HepG2 (cell line): ENCODE measurements around the gene PIP5KL1. TPM values are rescaled to one million over a fixed set of nuclear protein-coding genes. Genes with fewer than 3 reads are reported as not detected.

ENCODE experiments used
- ATAC-seq: fragments of 200-7000 bp; cut with Tn5 transposase; 3 replicates; pipeline ENCODE4 v1.9.1; 2020; ENCODE audit warnings: mild to moderate bottlenecking, moderate library complexity
- BruUV-seq: library from RNA; stranded (reverse); fragments of 400-500 nt; replicated peaks from 2 replicates; lab custom pipeline; 2021; lab: Mats Ljungman, UMichigan
- CTCF ChIA-PET: fragments of 300-600 bp; formaldehyde crosslinking; extraction: SDS; loops from one replicate; lab custom pipeline; 2021; ENCODE audit warnings: low total read pairs, inconsistent platforms, low intra/inter-chr PET ratio; lab: Yijun Ruan, JAX
- POLR2A ChIA-PET: fragments of 350-600 bp; sonication (Branson Sonifier 250); formaldehyde crosslinking; loops from one replicate; lab custom pipeline; 2020; ENCODE audit warnings: antibody characterized with exemption, inconsistent platforms; lab: Yijun Ruan, JAX
- DNase-seq: peaks from one replicate; pipeline ENCODE4 v3.0.0-alpha.2; 2015; ENCODE audit warnings: low spot score
- FAIRE-seq: peaks from 3 replicates; lab custom pipeline; 2011; peaks lifted over from hg19 to GRCh38; lab: Jason Lieb, UNC
- H2AFZ ChIP-seq: one replicate; pipeline ENCODE4 v1.6.1; 2011; ENCODE audit warnings: low read length, inconsistent platforms
- H3K27ac ChIP-seq: fragments of 300-600 bp; 3 replicates; pipeline ENCODE4 v1.8.0; 2011; ENCODE audit warnings: mixed run types, mild to moderate bottlenecking, mixed read lengths, low read length, inconsistent platforms; ENCODE audit not compliant: insufficient read depth; ENCODE audit errors: extremely low read length
- H3K27me3 ChIP-seq, 2 experiments: fragments of 200-600 bp in 1 of 2; 2 replicates in 1 of 2; 3 replicates in 1 of 2; pipeline versions ENCODE4 v1.6.0 to v1.8.0; 2011; ENCODE audit warnings: low read length in 2 of 2, mild to moderate bottlenecking in 2 of 2, moderate library complexity in 2 of 2, inconsistent platforms in 1 of 2; ENCODE audit not compliant: insufficient read depth in 2 of 2, control insufficient read depth in 1 of 2
- H3K36me3 ChIP-seq, 2 experiments: fragments of 200-600 bp in 1 of 2; replicated peaks in 1 of 2; 2 replicates in 1 of 2; 3 replicates in 1 of 2; pipeline versions ENCODE4 v1.5.1 to v1.8.0; 2011; ENCODE audit warnings: low read length in 2 of 2, inconsistent platforms in 1 of 2; ENCODE audit not compliant: insufficient read depth in 2 of 2, control insufficient read depth in 1 of 2
- H3K4me1 ChIP-seq: 2 replicates; pipeline ENCODE4 v1.5.1; 2012; ENCODE audit warnings: low read length, inconsistent platforms; ENCODE audit not compliant: insufficient read depth
- H3K4me2 ChIP-seq: 2 replicates; pipeline ENCODE4 v1.6.0; 2011; ENCODE audit warnings: low read depth, low read length, inconsistent platforms
- H3K4me3 ChIP-seq, 3 experiments: fragments of 200-600 bp in 1 of 3; sonication (generic), shearing (Covaris generic) in 1 of 3; replicated peaks in 1 of 3; 2 replicates each; pipeline ENCODE4 v1.5.1; 2011 to 2016; ENCODE audit warnings: low read length in 3 of 3, inconsistent platforms in 2 of 3, low read depth in 2 of 3, mild to moderate bottlenecking in 2 of 3, control low read depth in 1 of 3, mixed read lengths in 1 of 3; ENCODE audit not compliant: insufficient read depth in 1 of 3
- H3K79me2 ChIP-seq: one replicate; pipeline ENCODE4 v1.6.1; 2011; ENCODE audit warnings: low read length, inconsistent platforms; ENCODE audit not compliant: insufficient read depth
- H3K9ac ChIP-seq: 2 replicates; pipeline ENCODE4 v1.6.0; 2011; ENCODE audit warnings: mild to moderate bottlenecking, low read depth, low read length, inconsistent platforms; ENCODE audit not compliant: insufficient read depth
- H3K9me3 ChIP-seq: 2 replicates; pipeline ENCODE4 v1.5.1; 2012; ENCODE audit warnings: mild to moderate bottlenecking, low read length
- H4K20me1 ChIP-seq: 2 replicates; pipeline ENCODE4 v1.6.0; 2011; ENCODE audit warnings: inconsistent platforms, mild to moderate bottlenecking, low read length, moderate library complexity; ENCODE audit not compliant: insufficient read depth
- AGO1 ChIP-seq: fragments of 200-400 bp; formaldehyde crosslinking; IDR thresholded peaks from 2 replicates; pipeline ENCODE4 v1.6.1; 2017; ENCODE audit warnings: mild to moderate bottlenecking, low read depth, low read length, moderate library complexity; ENCODE audit not compliant: poor library complexity, severe bottlenecking
- FOXO1 ChIP-seq: sonication (generic); formaldehyde crosslinking; IDR thresholded peaks from 2 replicates; pipeline ENCODE4 v1.4.0; 2020; ENCODE audit warnings: missing genetic modification reagents
- PTBP1 ChIP-seq: fragments of 200-400 bp; formaldehyde crosslinking; IDR thresholded peaks from 2 replicates; pipeline ENCODE4 v1.6.1; 2018; ENCODE audit warnings: low read length, low read depth; ENCODE audit not compliant: poor library complexity, severe bottlenecking
- SIN3B ChIP-seq: fragments of 150-350 bp; IDR thresholded peaks from 2 replicates; pipeline ENCODE4 v1.6.1; 2014; ENCODE audit warnings: low read length
- SMARCC2 ChIP-seq: fragments of 450-650 bp; IDR thresholded peaks from 2 replicates; pipeline ENCODE4 v1.6.1; 2017; ENCODE audit warnings: antibody characterized with exemption, mild to moderate bottlenecking
- ZFP82 ChIP-seq: sonication (generic); formaldehyde crosslinking; IDR thresholded peaks from 2 replicates; pipeline ENCODE4 v1.5.1; 2020; ENCODE audit warnings: mild to moderate bottlenecking, missing genetic modification reagents, borderline replicate concordance
- ZNF558 ChIP-seq: sonication (generic); formaldehyde crosslinking; IDR thresholded peaks from 2 replicates; pipeline ENCODE4 v1.9.0; 2022; ENCODE audit warnings: mild to moderate bottlenecking, missing genetic modification reagents, borderline replicate concordance
- ZNF672 ChIP-seq: sonication (generic); formaldehyde crosslinking; IDR thresholded peaks from 2 replicates; pipeline ENCODE4 v1.8.1; 2022; ENCODE audit warnings: missing genetic modification reagents
- WGBS: methylation state at CpG from one replicate; pipeline ENCODE4 v1.1.6; 2017; ENCODE audit warnings: low lambda C conversion rate; 5-methylcytosine and 5-hydroxymethylcytosine counted together
- in situ Hi-C: cut with HindIII; loops from 2 replicates; pipeline ENCODE4 v1.10.0; 2017; ENCODE audit warnings: low pct_unique_long_range_greater_than_20kb; ENCODE audit not compliant: extremely low pct_ligation_motif_present
- intact Hi-C: fragments of 100-400 bp; cut with micrococcal nuclease; formaldehyde crosslinking; loops from one replicate; pipeline ENCODE4 v1.10.0; 2022; ENCODE audit not compliant: unreplicated experiment
- polyA plus RNA-seq, 8 experiments: library from polyadenylated mRNA; depleted of rRNA in 3 of 8; stranded (reverse) in 7 of 8; unstranded in 1 of 8; fragments of >200 nt; fragmentation: Illumina TruSeq in 4 of 8; extraction: Trizol in 4 of 8; gene quantifications; 2 replicates each; pipeline versions ENCODE4 v1.2.1 to v1.2.3, GENCODE V29; 2011 to 2016; ENCODE audit warnings: low read depth in 4 of 8, missing spikeins in 1 of 8, mixed read lengths in 1 of 8; ENCODE audit not compliant: insufficient read depth in 1 of 8
- total RNA-seq, 5 experiments: library from RNA; depleted of rRNA; stranded (reverse); fragments of >200 nt; fragmentation: Illumina TruSeq; extraction: Trizol; gene quantifications; 2 replicates each; pipeline ENCODE4 v1.2.3, GENCODE V29; 2016; ENCODE audit warnings: low read depth in 1 of 5
- TF ChIP-seq, protein P1 (sequence below): IDR thresholded peaks from 2 replicates; pipeline ENCODE4 v1.6.1; 2016; ENCODE audit warnings: low read depth, borderline replicate concordance
- TF ChIP-seq, protein P2 (sequence below): sonication (generic); formaldehyde crosslinking; IDR thresholded peaks from 2 replicates; pipeline ENCODE4 v1.9.0; 2022; ENCODE audit warnings: low read depth, missing genetic modification reagents
- TF ChIP-seq, protein P3 (sequence below), 2 experiments: sonication (generic) in 1 of 2; formaldehyde crosslinking in 1 of 2; IDR thresholded peaks; 2 replicates each; pipeline versions ENCODE4 v1.4.0 to v1.6.1; 2016 to 2020; ENCODE audit warnings: borderline replicate concordance in 1 of 2, low read depth in 1 of 2, mild to moderate bottlenecking in 1 of 2, missing genetic modification reagents in 1 of 2
- TF ChIP-seq, protein P4 (sequence below): sonication (generic); formaldehyde crosslinking; IDR thresholded peaks from 2 replicates; pipeline ENCODE4 v1.5.0; 2020; ENCODE audit warnings: mild to moderate bottlenecking, missing genetic modification reagents
- TF ChIP-seq, protein P5 (sequence below): sonication (generic); formaldehyde crosslinking; IDR thresholded peaks from 2 replicates; pipeline ENCODE4 v1.4.0; 2020; ENCODE audit warnings: missing genetic modification reagents

PIP5KL1 gene
- total and polyA plus RNA-seq, 2 of the 13 experiments (the other 11 are each of a cell fraction or from before 2014, with no cell fraction given): 0.20 to 0.49 TPM

DNA sequence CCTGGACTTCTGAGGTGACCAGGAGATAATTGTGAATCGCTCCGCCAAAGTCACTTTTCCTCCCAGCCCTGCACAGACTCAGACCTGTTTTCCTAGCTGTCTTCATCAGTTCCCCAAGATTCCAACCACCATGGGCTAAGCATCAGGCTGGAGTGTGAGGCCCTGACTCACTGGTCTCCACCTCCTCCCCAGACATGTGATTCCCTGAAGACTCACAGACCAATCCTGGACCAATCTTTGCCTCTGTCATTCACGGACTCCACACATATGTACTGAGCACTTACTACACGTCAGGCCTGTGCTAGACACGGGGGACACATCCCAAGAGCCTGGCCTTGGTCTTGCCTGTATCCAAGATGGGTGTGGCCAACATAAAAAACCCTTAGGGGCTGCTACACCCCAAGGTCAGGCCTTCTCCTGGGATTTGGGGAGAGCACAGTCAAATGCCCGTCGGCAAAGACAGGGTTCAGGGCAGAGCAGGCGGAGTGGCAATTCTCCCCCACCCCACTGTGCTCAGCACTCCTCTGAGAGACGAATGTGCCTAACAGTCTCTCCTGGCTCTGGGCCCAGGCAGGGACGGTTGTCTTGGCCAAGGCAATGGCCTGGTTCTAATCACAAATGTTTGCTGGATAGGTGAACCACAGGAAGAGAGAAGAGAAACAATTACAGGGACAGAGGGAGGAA, 38.3 kb upstream of the PIP5KL1 start:
- no peak overlapping the region for H3K4me2 ChIP-seq
- FAIRE-seq (no peak), ATAC-seq (no peak), DNase-seq (no peak)
- BruUV-seq: no TSS peak
- peaks cover 0 to 1% of the 10 kb centered on the region in 2 experiments; a peak in 2 of 5 replicates for H3K36me3 ChIP-seq
- H3K4me3 ChIP-seq: no peak overlapping the region
- peaks cover 68% of the 10 kb centered on the region for H3K4me1 ChIP-seq
- 86% methylated on average over 7 of the region's 10 CpGs for WGBS
- H3K9ac ChIP-seq: no peak overlapping the region
- ChIA-PET CTCF (no interaction called here), POLR2A (no interaction called here)
- intact Hi-C loops: no loop called here
- in situ Hi-C loops: no loop called here
- H3K27me3 ChIP-seq: no peaks in the 10 kb centered on the region
- peaks cover 92% of the 10 kb centered on the region for H3K79me2 ChIP-seq
- H3K9me3 ChIP-seq: no peaks in the 10 kb centered on the region
- no peak overlapping the region for H2AFZ ChIP-seq
- H3K27ac ChIP-seq: no peak overlapping the region
- H4K20me1 ChIP-seq: no peaks in the 10 kb centered on the region; the same call in 1 of the 2 replicates
- TF ChIP-seq, protein P1, sequence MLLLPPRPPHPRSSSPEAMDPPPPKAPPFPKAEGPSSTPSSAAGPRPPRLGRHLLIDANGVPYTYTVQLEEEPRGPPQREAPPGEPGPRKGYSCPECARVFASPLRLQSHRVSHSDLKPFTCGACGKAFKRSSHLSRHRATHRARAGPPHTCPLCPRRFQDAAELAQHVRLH (CRISPR knock-in tag): no peak
- no peak for TF ChIP-seq ZNF558 (CRISPR knock-in tag)
- no peak for TF ChIP-seq PTBP1
- TF ChIP-seq, protein P2, sequence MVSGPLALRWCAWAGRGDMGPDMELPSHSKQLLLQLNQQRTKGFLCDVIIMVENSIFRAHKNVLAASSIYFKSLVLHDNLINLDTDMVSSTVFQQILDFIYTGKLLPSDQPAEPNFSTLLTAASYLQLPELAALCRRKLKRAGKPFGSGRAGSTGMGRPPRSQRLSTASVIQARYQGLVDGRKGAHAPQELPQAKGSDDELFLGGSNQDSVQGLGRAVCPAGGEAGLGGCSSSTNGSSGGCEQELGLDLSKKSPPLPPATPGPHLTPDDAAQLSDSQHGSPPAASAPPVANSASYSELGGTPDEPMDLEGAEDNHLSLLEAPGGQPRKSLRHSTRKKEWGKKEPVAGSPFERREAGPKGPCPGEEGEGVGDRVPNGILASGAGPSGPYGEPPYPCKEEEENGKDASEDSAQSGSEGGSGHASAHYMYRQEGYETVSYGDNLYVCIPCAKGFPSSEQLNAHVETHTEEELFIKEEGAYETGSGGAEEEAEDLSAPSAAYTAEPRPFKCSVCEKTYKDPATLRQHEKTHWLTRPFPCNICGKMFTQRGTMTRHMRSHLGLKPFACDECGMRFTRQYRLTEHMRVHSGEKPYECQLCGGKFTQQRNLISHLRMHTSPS (CRISPR knock-in tag): no peak
- no peak for TF ChIP-seq SMARCC2
- TF ChIP-seq, protein P3, sequence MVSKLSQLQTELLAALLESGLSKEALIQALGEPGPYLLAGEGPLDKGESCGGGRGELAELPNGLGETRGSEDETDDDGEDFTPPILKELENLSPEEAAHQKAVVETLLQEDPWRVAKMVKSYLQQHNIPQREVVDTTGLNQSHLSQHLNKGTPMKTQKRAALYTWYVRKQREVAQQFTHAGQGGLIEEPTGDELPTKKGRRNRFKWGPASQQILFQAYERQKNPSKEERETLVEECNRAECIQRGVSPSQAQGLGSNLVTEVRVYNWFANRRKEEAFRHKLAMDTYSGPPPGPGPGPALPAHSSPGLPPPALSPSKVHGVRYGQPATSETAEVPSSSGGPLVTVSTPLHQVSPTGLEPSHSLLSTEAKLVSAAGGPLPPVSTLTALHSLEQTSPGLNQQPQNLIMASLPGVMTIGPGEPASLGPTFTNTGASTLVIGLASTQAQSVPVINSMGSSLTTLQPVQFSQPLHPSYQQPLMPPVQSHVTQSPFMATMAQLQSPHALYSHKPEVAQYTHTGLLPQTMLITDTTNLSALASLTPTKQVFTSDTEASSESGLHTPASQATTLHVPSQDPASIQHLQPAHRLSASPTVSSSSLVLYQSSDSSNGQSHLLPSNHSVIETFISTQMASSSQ (IDR thresholded peaks at IDR 0.05; ENCODE audit: low read depth): no peak
- TF ChIP-seq, protein P3 (CRISPR knock-in tag; IDR thresholded peaks at IDR 0.05; ENCODE audit: borderline replicate concordance): no peak
- no peak for TF ChIP-seq AGO1
- TF ChIP-seq, protein P4, sequence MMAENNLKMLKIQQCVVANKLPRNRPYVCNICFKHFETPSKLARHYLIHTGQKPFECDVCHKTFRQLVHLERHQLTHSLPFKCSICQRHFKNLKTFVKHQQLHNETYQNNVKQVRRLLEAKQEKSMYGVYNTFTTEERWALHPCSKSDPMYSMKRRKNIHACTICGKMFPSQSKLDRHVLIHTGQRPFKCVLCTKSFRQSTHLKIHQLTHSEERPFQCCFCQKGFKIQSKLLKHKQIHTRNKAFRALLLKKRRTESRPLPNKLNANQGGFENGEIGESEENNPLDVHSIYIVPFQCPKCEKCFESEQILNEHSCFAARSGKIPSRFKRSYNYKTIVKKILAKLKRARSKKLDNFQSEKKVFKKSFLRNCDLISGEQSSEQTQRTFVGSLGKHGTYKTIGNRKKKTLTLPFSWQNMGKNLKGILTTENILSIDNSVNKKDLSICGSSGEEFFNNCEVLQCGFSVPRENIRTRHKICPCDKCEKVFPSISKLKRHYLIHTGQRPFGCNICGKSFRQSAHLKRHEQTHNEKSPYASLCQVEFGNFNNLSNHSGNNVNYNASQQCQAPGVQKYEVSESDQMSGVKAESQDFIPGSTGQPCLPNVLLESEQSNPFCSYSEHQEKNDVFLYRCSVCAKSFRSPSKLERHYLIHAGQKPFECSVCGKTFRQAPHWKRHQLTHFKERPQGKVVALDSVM: no peak
- TF ChIP-seq ZNF672 (CRISPR knock-in tag): no peak
- no peak for TF ChIP-seq ZFP82
- TF ChIP-seq, protein P5, sequence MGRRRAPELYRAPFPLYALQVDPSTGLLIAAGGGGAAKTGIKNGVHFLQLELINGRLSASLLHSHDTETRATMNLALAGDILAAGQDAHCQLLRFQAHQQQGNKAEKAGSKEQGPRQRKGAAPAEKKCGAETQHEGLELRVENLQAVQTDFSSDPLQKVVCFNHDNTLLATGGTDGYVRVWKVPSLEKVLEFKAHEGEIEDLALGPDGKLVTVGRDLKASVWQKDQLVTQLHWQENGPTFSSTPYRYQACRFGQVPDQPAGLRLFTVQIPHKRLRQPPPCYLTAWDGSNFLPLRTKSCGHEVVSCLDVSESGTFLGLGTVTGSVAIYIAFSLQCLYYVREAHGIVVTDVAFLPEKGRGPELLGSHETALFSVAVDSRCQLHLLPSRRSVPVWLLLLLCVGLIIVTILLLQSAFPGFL (CRISPR knock-in tag): no peak
- no peak for TF ChIP-seq FOXO1 (CRISPR knock-in tag)
- no peak for TF ChIP-seq SIN3B
